ENCODE data around the gene PLEKHG2.
A peak's percentile ranks its signal among the peaks of the same experiment; 100 is the strongest.

The PLEKHG2 gene

GRCh38 chr19:39423258-39424086, 11.0 kb downstream of the PLEKHG2 start:
- DNase-seq (ENCODE audit: low read depth in 1 of 2, low spot score in 1 of 2) = no peak
- in situ Hi-C loops (cut with HindIII; ENCODE audit: low pct_unique_long_range_greater_than_20kb, low sequenced_read_pairs) = no loop called here
- TF ChIP-seq JUND (IDR thresholded peaks at IDR 0.05; ENCODE audit: low read depth) = no peak

GRCh38 chr19:39424934-39425333, 12.5 kb downstream of the PLEKHG2 start:
- in situ Hi-C loops (cut with HindIII; ENCODE audit: low pct_unique_long_range_greater_than_20kb, low sequenced_read_pairs) = no loop called here
- no peak for TF ChIP-seq JUND (IDR thresholded peaks at IDR 0.05; ENCODE audit: low read depth)
- no peak for DNase-seq (ENCODE audit: low read depth in 1 of 2, low spot score in 1 of 2)

GRCh38 chr19:39425744-39426143, 13.3 kb downstream of the PLEKHG2 start:
- DNase-seq (ENCODE audit: low read depth in 1 of 2, low spot score in 1 of 2) = no peak
- TF ChIP-seq JUND (IDR thresholded peaks at IDR 0.05; ENCODE audit: low read depth) = no peak
- in situ Hi-C loops (cut with HindIII; ENCODE audit: low pct_unique_long_range_greater_than_20kb, low sequenced_read_pairs) = no loop called here

- no peak for TF ChIP-seq JUND (IDR thresholded peaks at IDR 0.05; ENCODE audit: low read depth)
- DNase-seq (ENCODE audit: low read depth in 1 of 2, low spot score in 1 of 2) = no peak
- in situ Hi-C loops (cut with HindIII; ENCODE audit: low pct_unique_long_range_greater_than_20kb, low sequenced_read_pairs) = no loop called here
These were observed 13.7 kb downstream of the PLEKHG2 start for GRCh38 chr19:39426170-39426569.

GRCh38 chr19:39427707-39428106, 15.2 kb downstream of the PLEKHG2 start:
- no peak for TF ChIP-seq JUND (IDR thresholded peaks at IDR 0.05; ENCODE audit: low read depth)
- DNase-seq (ENCODE audit: low read depth in 1 of 2, low spot score in 1 of 2) = no peak
- in situ Hi-C loops (cut with HindIII; ENCODE audit: low pct_unique_long_range_greater_than_20kb, low sequenced_read_pairs) = no loop called here

GRCh38 chr19:39428283-39429112, 16.0 kb downstream of the PLEKHG2 start:
- peak in 1 of 2 experiments; percentile 55 for DNase-seq (ENCODE audit: low read depth in 1 of 2, low spot score in 1 of 2)
- no peak for TF ChIP-seq JUND (IDR thresholded peaks at IDR 0.05; ENCODE audit: low read depth)
- in situ Hi-C loops (cut with HindIII; ENCODE audit: low pct_unique_long_range_greater_than_20kb, low sequenced_read_pairs) = no loop called here

- TF ChIP-seq JUND (IDR thresholded peaks at IDR 0.05; ENCODE audit: low read depth) = no peak
- DNase-seq (ENCODE audit: low read depth in 1 of 2, low spot score in 1 of 2) = peak in 1 of 2 experiments; percentile 65
- in situ Hi-C loops (cut with HindIII; ENCODE audit: low pct_unique_long_range_greater_than_20kb, low sequenced_read_pairs) = no loop called here
These were observed 18.5 kb downstream of the PLEKHG2 start for GRCh38 chr19:39430675-39431593.

GRCh38 chr19:39432677-39433025, 20.2 kb downstream of the PLEKHG2 start:
- TF ChIP-seq JUND (IDR thresholded peaks at IDR 0.05; ENCODE audit: low read depth) = no peak
- no peak for DNase-seq (ENCODE audit: low read depth in 1 of 2, low spot score in 1 of 2)
- in situ Hi-C loops (cut with HindIII; ENCODE audit: low pct_unique_long_range_greater_than_20kb, low sequenced_read_pairs) = no loop called here

GRCh38 chr19:39433480-39434079, 21.1 kb downstream of the PLEKHG2 start:
- DNase-seq (ENCODE audit: low read depth in 1 of 2, low spot score in 1 of 2) = no peak
- no peak for TF ChIP-seq JUND (IDR thresholded peaks at IDR 0.05; ENCODE audit: low read depth)
- in situ Hi-C loops (cut with HindIII; ENCODE audit: low pct_unique_long_range_greater_than_20kb, low sequenced_read_pairs) = no loop called here

GRCh38 chr19:39434123-39435076, 21.9 kb downstream of the PLEKHG2 start:
- in situ Hi-C loops (cut with HindIII; ENCODE audit: low pct_unique_long_range_greater_than_20kb, low sequenced_read_pairs) = no loop called here
- TF ChIP-seq JUND (IDR thresholded peaks at IDR 0.05; ENCODE audit: low read depth) = no peak
- DNase-seq (ENCODE audit: low read depth in 1 of 2, low spot score in 1 of 2) = no peak

Measured in T47D (cell line).